HuH-7 (cell line): ENCODE measurements around the gene G6PD.
A peak's percentile ranks its signal among the peaks of the same experiment; 100 is the strongest.

Experiments used
- DNase-seq: peaks from one replicate; pipeline ENCODE4 v3.0.0; 2011; ENCODE audit warnings: low spot score

G6PD gene

GRCh38 chrX:154487518-154488290, 58.9 kb downstream of the G6PD start:
- no peak for DNase-seq

DNA sequence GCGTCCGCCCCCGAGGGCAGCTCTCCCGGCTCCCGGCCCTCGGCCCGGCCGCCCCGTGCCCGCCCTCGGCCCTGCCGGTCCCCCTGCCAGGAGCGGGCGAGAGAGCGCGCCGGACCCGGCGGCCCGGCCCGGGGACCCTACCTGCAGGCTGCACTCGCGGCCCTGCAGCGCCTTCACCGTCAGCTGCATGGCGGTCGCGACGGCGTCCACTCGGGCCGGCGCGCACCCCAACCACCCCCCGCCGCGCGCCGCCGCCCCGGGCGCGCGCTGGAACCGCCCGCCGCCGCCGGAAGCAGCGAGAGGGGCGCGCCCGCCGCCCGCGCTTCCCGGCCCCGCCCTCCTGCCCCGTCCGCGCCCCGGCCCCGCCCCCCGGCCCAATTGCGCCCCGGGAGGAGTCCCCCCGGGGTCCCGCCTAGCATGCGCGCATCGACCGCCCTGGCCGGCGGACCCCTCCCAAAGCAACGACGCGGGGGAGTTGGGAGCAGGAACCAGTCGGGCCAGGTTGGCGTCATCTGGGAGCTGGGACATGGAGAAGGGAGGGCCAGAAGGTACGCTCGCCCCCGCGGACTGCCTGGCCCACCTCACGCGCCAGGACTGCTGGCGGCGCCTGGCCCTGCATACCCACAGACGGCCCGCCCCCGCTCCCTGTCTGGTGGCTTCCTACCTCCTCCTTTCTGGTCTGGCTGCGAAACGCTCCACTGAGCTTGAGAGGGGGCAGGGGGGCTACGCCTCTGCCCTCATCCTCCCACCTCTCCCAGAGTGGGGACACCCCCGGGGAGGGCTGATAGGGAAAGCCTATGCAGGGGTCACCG, 60.0 kb downstream of the G6PD start, which contains the start of gene UBL4A:
Gene UBL4A (minus strand): TSS at position 220 of the 812 bp plus-strand sequence. CDS start 31 bp downstream, at position 189.
- peak; percentile 61 for DNase-seq

DNA sequence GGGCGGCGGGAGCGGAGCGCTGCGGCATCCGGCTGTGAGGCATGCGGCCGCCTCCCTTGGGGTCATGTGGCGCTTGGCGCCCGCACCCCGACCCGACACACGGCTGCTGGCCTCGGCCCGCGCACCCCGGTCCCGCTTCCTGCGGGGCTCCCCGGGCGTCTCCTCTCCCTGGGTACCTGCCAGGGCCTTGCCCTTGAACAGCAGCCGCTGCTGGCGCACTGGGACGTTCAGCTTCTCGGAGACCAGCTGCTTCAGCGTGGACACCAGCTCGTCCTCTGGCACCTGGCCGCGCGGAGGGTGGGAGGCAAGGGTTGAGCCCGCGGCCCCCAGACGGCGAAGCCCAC, 60.6 kb downstream of the G6PD start:
- DNase-seq: no peak

- DNase-seq: no peak
Observed at GRCh38 chrX:154485150-154486051, 61.2 kb downstream of the G6PD start.

GRCh38 chrX:154484255-154485149, 62.1 kb downstream of the G6PD start:
- DNase-seq: no peak

- DNase-seq: no peak
Observed at GRCh38 chrX:154483325-154483724, 63.3 kb downstream of the G6PD start.

GRCh38 chrX:154482786-154483185, 63.9 kb downstream of the G6PD start:
- DNase-seq: no peak

GRCh38 chrX:154481911-154482601, 64.6 kb downstream of the G6PD start:
- no peak for DNase-seq
